Measurements from ENCODE around the gene TULP4.

Gene TULP4

DNA sequence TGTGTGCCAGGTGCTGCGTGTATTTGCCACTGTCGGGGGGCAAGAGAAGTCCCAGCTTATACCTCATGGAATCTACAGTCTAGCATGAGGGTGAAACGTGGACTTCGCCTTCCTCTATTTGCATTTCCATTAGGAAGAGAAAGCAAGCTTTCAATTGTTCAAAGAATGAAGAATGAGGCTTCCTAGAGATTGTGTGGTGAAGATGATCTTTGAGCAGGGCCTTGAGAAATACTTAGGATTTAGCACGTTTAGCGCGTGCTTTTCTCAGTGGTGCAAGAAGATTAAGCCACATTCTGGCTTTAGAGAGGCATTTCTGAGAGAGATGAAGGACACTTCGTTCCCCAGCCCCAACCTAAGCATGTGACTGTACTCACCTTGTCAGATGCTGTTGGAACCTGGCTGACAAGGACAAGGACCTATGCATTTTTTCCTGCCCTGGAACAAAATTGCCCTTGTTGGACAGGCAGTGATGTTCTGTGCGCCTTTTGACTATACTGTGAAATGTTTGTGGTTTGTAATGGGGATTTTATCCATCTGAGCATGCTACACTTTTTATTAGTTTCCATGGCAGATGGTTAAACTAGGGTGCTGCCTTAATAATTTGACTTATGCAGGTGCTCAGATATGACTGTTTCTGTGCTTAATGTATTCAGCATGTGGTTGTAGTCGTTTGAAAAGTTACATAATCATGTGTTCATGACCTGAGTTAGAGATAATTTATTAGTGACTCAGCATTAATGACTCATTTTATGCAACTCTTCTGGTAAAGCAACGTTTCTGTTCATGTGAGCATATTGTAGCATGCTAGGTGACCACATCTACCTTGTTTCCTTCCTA is 10.7 kb downstream of the TULP4 start:
- FAIRE-seq (peak; percentile 41), DNase-seq (ENCODE audit: insufficient read length, low spot score) (no peak)
- no peak for TF ChIP-seq CTCF (IDR thresholded peaks at IDR 0.05; ENCODE audit: insufficient read depth, missing control alignments)

DNA sequence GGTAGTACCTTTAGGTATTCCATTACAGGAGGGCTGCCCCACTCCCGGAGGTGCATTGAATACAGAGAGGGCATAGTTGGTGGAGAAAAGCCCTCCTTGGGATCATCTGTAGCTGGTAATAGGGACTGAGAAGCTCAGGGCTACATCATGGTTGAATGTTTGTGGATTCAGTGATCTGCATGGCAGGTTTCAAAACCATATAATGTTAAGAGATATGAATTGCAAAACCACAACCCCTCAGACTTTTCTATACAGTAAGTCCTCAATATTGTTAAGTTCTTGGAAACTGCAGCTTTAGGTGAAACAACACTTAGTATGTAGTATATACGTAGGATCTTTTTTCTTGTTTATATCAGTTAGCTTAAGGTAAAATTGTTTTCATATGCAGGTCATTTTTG is 11.3 kb downstream of the TULP4 start:
- no peak for FAIRE-seq
- no peak for DNase-seq (ENCODE audit: insufficient read length, low spot score)

DNA sequence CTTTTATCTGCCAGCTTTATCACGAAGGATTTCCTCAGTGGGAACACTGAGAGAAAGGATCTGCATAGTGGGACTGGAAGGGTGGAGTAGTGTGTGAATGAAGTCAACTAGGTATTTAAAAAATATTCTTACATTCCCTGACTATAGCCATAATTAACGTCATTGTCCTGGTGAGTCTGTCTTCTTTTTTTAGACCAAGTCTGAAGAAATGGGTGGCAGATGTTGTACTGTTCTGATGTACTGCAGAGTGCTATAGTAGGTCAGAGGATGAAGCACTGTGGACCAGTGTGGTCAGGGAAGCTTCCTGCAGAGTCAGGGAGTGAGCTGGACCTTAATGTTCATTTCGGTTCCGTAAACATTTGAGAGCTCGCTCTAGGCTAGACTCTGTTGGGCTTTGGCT is 11.9 kb downstream of the TULP4 start:
- DNase-seq (ENCODE audit: insufficient read length, low spot score) (no peak), FAIRE-seq (no peak)
- no peak for TF ChIP-seq CTCF (IDR thresholded peaks at IDR 0.05; ENCODE audit: insufficient read depth, missing control alignments)

More for the DNA sequence above, 11.3 kb downstream of the TULP4 start:
- TF ChIP-seq CTCF (IDR thresholded peaks at IDR 0.05; ENCODE audit: insufficient read depth, missing control alignments) = no peak

DNA sequence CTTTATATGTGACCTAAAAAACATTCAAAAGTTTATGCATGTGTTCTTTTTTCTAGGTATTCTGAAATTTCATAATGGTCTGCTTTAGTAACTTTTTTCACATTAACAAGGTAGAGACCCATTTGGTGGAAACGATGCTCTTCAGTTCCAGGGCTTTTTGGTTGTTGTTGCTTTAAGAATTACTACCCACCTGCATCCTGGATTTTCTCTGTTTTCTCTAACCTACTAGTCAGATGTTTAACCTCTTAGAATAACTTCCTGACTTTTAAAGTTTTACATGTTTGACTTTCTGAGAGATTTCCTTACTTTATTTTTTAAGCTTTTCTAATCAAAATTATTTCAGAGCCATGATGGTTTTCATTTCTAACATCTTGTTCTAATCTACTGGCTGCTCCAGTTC is 14.9 kb downstream of the TULP4 start:
- TF ChIP-seq CTCF (IDR thresholded peaks at IDR 0.05; ENCODE audit: insufficient read depth, missing control alignments) = no peak
- DNase-seq (ENCODE audit: insufficient read length, low spot score) (no peak), FAIRE-seq (no peak)

DNA sequence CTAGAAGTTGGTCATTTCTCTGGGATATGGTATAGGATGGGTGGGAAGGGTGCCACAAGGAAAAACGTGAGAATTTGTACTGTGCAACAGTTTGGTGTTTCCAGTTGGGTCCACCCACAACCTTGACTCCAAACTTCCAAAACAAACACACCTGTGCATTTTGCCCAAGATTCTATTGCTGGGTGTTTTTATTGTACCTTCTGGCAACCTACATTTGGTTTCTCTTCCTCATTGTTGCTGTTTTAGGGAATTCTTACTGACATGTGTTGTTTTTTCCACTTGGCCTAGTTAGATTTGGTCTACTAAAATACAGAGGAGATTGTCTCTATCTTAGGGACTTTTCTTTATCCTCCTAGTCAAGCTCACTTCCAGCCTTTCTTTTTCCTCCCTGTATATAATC is 16.7 kb downstream of the TULP4 start:
- DNase-seq (ENCODE audit: insufficient read length, low spot score) = no peak
- no peak for FAIRE-seq
- TF ChIP-seq CTCF (IDR thresholded peaks at IDR 0.05; ENCODE audit: insufficient read depth, missing control alignments) = no peak

DNA sequence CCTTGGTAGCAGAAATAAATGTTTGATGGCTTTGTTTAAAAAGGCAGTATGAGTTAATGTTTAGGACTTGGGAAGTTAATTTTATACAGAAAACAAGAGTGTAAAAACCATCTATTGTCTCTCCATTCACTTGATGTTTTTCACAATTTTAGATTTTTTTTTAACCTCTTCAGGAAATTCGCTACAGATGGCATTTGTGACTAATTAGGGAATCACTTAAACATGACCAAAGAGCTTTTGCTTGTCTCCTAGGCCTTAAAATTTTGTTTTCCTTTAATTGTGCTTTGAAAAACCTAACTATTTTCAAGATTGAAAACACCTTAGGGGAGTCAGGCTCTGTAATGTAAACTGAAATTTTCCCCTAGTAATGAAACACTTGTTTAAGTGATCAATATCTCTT is 17.3 kb downstream of the TULP4 start:
- TF ChIP-seq CTCF (IDR thresholded peaks at IDR 0.05; ENCODE audit: insufficient read depth, missing control alignments) = no peak
- FAIRE-seq (no peak), DNase-seq (ENCODE audit: insufficient read length, low spot score) (no peak)

DNA sequence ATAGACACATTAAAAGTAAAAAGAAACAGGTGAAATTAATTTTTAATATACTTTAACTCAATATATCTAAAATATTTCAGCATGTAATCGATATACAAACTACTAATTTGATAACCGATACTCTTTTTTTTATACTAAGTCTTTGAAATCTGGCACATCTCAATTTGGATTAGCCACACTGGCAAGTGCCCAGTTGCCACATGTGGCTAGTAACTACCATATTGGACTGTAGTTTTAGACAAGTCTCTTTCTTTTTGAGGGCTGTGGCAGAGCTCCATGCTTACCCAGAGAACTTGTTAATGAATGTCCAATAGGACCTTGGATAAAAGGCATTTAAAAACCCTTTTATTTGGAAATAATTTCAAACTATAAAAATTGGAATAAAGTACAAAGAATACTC is 17.8 kb downstream of the TULP4 start:
- FAIRE-seq = no peak
- no peak for TF ChIP-seq CTCF (IDR thresholded peaks at IDR 0.05; ENCODE audit: insufficient read depth, missing control alignments)
- no peak for DNase-seq (ENCODE audit: insufficient read length, low spot score)
